GM18861 (cell line): ENCODE measurements around the gene EMSY.

Experiments
- ATAC-seq: cut with Tn5 transposase; IDR thresholded peaks from one replicate; pipeline ENCODE4 v1.9.1; 2021; ENCODE audit not compliant: unreplicated experiment

Gene EMSY

GRCh38 chr11:76455931-76456330 lies 11.1 kb downstream of the EMSY start:
- no peak for ATAC-seq

GRCh38 chr11:76456571-76456970 lies 11.8 kb downstream of the EMSY start:
- no peak for ATAC-seq

GRCh38 chr11:76459299-76459698 lies 14.5 kb downstream of the EMSY start:
- no peak for ATAC-seq

- ATAC-seq = no peak
Observed at GRCh38 chr11:76459846-76460245, 15.0 kb downstream of the EMSY start.

GRCh38 chr11:76462317-76462716 lies 17.5 kb downstream of the EMSY start:
- no peak for ATAC-seq

GRCh38 chr11:76465701-76466100 lies 20.9 kb downstream of the EMSY start:
- ATAC-seq = no peak

- no peak for ATAC-seq
Observed at GRCh38 chr11:76466666-76467065, 21.8 kb downstream of the EMSY start.

GRCh38 chr11:76469141-76469540 lies 24.3 kb downstream of the EMSY start:
- ATAC-seq = no peak

GRCh38 chr11:76471382-76471781 lies 26.6 kb downstream of the EMSY start:
- ATAC-seq = no peak

- ATAC-seq = no peak
Observed at GRCh38 chr11:76480241-76480640, 35.4 kb downstream of the EMSY start.

- ATAC-seq = no peak
Observed at GRCh38 chr11:76491644-76492043, 46.8 kb downstream of the EMSY start.

GRCh38 chr11:76493040-76493439 lies 48.2 kb downstream of the EMSY start:
- no peak for ATAC-seq

GRCh38 chr11:76493626-76494539 lies 49.1 kb downstream of the EMSY start:
- no peak for ATAC-seq

- no peak for ATAC-seq
Observed at GRCh38 chr11:76495019-76495418, 50.2 kb downstream of the EMSY start.

GRCh38 chr11:76496174-76496573 lies 51.4 kb downstream of the EMSY start:
- ATAC-seq = no peak

GRCh38 chr11:76501526-76502202 lies 56.8 kb downstream of the EMSY start:
- ATAC-seq = no peak

GRCh38 chr11:76506833-76507232 lies 62.0 kb downstream of the EMSY start:
- ATAC-seq = no peak

- ATAC-seq = no peak
Observed at GRCh38 chr11:76510060-76511047, 65.5 kb downstream of the EMSY start.

- no peak for ATAC-seq
Observed at GRCh38 chr11:76512851-76513653, 68.2 kb downstream of the EMSY start.

- ATAC-seq = no peak
Observed at GRCh38 chr11:76513654-76514034, 68.8 kb downstream of the EMSY start.
